Measurements from ENCODE around the gene DPP9.

DPP9 gene

DNA sequence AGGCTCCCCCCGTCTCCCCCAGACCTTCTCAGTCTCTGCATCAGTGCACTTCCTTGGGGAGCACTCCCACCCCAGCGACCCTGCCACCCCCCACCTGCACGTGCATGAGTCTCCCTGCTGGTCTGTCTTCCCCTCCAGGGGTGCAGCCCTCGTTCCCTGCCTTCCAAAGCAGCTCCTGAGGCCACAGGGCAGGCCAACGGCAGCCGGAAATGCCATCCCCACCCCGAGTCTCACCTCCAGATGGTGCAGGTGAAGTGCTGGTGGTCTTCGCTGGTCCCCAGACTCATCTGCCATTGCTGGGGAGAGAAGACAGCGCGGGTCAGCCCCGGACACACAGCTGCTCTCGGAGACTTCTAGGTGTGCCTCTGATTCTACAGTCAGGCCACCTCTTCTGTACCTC lies 59.0 kb downstream of the DPP9 start:
- H3K36me3 ChIP-seq (ENCODE audit: insufficient read depth, low read length): peaks cover 59% of the 10 kb centered on the region
- H3K4me3 ChIP-seq (ENCODE audit: low read length): no peak overlapping the region
- H3K27me3 ChIP-seq (ENCODE audit: insufficient read depth, low read length): no peaks in the 10 kb centered on the region
- peaks cover 6% of the 10 kb centered on the region for H3K4me1 ChIP-seq (ENCODE audit: insufficient read depth, low read length)
- peaks cover 1% of the 10 kb centered on the region for H3K9me3 ChIP-seq (ENCODE audit: low read length)
- H2AFZ ChIP-seq (ENCODE audit: low read depth, low read length): no peak overlapping the region

DNA sequence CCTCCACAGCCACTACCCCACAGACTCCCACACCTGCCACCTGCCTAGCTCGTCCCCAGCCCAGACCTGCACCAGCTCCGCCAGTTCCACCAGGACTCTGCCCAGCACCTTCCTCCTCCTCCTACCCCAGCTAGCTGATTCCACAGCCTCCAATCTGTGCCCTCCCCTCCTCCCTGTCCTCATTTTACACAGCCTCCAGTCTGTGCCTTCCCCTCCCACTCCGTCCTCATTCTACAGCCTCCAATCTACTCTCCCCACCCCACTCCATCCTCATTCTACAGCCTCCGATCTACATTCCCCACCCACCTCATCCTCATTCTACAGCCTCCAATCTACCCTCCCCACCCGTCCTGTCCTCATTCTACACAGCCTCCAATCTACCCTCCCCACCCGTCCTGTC lies 60.8 kb downstream of the DPP9 start:
- Histone ChIP-seq H2AFZ (ENCODE audit: low read depth, low read length) (no peak overlapping the region), H3K27me3 (ENCODE audit: insufficient read depth, low read length) (no peaks in the 10 kb centered on the region), H3K4me3 (ENCODE audit: low read length) (no peak overlapping the region), H3K36me3 (ENCODE audit: insufficient read depth, low read length) (peaks cover 66% of the 10 kb centered on the region), H3K4me1 (ENCODE audit: insufficient read depth, low read length) (no peaks in the 10 kb centered on the region), H3K9me3 (ENCODE audit: low read length) (peaks cover 12% of the 10 kb centered on the region)

DNA sequence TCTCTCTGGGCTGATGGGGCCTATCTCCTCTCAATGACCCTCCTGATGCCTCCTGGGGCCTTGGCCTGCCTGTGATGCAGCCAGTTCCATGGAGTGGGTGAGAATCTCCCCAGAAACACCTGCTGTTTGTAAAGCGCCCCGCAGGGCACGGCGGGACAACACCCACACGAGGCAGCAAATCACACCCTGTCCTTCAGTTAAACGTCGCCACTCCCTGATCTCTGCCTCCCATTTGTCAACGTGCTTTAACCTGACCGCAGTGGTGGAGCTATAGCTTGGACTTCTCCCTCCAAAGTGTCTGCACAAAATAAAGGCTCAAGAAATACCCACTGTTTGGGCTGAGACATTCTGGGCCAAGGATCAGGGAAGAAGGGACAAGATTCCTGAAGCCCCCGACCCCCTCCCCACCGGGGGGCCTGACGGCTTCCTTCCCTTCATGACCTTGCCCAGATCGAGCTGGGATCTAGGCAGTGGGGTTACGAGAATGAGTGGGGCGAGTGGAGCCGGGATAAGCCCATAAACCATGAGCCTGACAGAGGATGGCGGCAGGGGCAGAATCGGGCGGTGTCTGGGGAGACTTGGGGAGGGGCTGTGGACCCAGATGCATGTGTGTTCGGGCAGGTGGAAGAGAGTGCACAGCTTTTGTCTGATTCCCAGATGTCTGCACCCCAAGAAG lies 61.5 kb downstream of the DPP9 start:
- peaks cover 72% of the 10 kb centered on the region for H3K36me3 ChIP-seq (ENCODE audit: insufficient read depth, low read length)
- no peak overlapping the region for H2AFZ ChIP-seq (ENCODE audit: low read depth, low read length)

DNA sequence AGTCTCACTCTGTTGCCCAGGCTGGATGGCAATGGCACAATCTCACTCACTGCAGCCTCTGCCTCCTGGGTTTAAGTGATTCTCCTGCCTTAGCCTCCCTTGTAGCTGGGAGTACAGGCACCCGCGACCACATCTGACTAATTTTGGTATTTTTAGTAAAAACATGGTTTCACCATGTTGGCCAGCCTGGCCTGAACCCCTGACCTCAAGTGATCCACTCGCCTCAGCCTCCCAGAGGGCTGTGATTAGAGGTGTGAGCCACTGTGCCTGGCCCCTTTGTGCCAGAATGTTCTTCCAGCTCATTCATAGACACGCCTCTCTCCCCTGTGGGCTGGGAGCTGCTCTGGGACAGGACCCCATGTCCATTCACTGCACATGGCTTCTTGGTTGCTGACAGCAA lies 62.6 kb downstream of the DPP9 start:
- H3K36me3 ChIP-seq (ENCODE audit: insufficient read depth, low read length): peaks cover 73% of the 10 kb centered on the region
- peaks cover 14% of the 10 kb centered on the region for H3K9me3 ChIP-seq (ENCODE audit: low read length)
- H3K4me3 ChIP-seq (ENCODE audit: low read length): no peak overlapping the region
- H2AFZ ChIP-seq (ENCODE audit: low read depth, low read length): no peak overlapping the region
- H3K27me3 ChIP-seq (ENCODE audit: insufficient read depth, low read length): no peaks in the 10 kb centered on the region
- H3K4me1 ChIP-seq (ENCODE audit: insufficient read depth, low read length): no peaks in the 10 kb centered on the region

More for the DNA sequence above, 61.5 kb downstream of the DPP9 start:
- Histone ChIP-seq H3K9me3 (ENCODE audit: low read length) (peaks cover 14% of the 10 kb centered on the region), H3K4me3 (ENCODE audit: low read length) (no peak overlapping the region), H3K27me3 (ENCODE audit: insufficient read depth, low read length) (no peaks in the 10 kb centered on the region), H3K4me1 (ENCODE audit: insufficient read depth, low read length) (no peaks in the 10 kb centered on the region)

DNA sequence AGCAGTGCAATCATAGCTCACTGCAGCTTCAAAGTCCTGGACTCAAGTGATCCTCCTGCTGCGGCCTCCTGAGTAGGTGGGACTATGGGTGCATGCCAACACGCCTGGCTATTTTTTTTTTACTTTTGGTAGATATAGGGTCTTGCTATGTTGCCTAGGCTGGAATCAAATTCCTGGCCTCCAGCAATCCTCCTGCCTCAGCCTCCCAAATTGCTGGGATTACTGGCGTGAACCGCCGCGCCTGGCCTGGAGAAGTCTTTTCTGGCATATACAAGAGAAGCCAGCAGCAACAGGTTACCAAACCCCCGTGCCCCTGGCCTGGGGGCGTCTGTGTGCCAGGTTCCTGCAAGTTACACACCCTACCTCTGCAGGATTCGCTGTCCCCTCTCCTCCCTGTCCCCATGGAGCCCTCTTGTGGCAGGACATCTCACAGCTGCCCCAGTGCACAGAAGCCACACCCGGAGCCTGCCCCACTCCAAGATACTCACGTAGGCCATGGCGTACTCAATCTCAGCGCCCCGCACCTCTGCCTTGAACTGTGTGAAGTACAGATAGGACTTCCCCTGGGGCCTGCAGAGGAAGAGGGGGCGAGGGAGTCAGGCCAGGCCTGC lies 63.4 kb downstream of the DPP9 start:
- Histone ChIP-seq H3K9me3 (ENCODE audit: low read length) (peaks cover 14% of the 10 kb centered on the region), H3K36me3 (ENCODE audit: insufficient read depth, low read length) (peaks cover 71% of the 10 kb centered on the region), H2AFZ (ENCODE audit: low read depth, low read length) (no peak overlapping the region)

DNA sequence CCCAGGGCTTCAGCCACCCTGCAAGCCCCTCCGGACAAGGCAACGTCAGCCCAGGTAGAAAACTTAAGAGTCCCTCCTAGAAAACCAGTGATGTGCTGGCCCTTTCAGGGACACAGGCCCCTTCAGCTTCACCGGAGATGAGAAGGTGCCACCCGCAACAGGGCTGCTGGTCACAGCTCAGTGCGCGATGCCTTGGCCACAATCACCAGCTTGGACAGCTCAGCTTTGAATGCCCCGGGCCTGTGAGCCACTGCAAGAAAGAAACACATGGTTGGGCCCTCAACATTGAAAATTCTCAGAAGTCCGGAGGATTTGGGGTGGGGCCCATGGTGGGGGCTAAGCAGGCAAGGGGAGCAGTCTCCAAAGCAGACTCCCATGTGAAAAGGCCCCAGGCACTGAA lies 65.8 kb downstream of the DPP9 start:
- Histone ChIP-seq H3K4me3 (ENCODE audit: low read length) (no peak overlapping the region), H3K4me1 (ENCODE audit: insufficient read depth, low read length) (no peaks in the 10 kb centered on the region), H2AFZ (ENCODE audit: low read depth, low read length) (no peak overlapping the region), H3K27me3 (ENCODE audit: insufficient read depth, low read length) (no peaks in the 10 kb centered on the region), H3K9me3 (ENCODE audit: low read length) (peaks cover 14% of the 10 kb centered on the region), H3K36me3 (ENCODE audit: insufficient read depth, low read length) (peaks cover 64% of the 10 kb centered on the region)

More for the DNA sequence above, 63.4 kb downstream of the DPP9 start:
- H3K4me3 ChIP-seq (ENCODE audit: low read length): no peak overlapping the region
- H3K4me1 ChIP-seq (ENCODE audit: insufficient read depth, low read length): no peaks in the 10 kb centered on the region
- H3K27me3 ChIP-seq (ENCODE audit: insufficient read depth, low read length): no peaks in the 10 kb centered on the region

DNA sequence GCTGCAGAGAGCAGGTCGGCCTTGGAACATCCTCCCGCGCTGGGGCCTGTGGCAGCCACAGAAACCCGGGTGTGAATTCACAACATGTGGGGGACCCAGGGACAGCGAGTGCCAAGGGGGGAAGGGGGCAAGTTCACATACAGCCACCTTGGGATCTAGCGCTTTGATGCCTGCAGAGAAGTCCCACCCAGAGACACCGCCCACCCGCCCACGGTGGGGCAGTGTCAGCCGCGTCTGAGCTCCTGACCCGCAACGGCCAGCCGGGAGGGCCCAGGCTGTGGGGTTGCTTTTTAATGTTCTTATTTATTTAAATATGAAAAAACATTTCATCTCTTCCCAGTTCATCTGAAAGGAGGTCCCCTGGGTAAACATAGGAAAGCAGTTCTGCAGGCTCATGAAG lies 66.4 kb downstream of the DPP9 start:
- Histone ChIP-seq H3K9me3 (ENCODE audit: low read length) (peaks cover 14% of the 10 kb centered on the region), H3K4me3 (ENCODE audit: low read length) (no peak overlapping the region), H3K36me3 (ENCODE audit: insufficient read depth, low read length) (peaks cover 59% of the 10 kb centered on the region)

DNA sequence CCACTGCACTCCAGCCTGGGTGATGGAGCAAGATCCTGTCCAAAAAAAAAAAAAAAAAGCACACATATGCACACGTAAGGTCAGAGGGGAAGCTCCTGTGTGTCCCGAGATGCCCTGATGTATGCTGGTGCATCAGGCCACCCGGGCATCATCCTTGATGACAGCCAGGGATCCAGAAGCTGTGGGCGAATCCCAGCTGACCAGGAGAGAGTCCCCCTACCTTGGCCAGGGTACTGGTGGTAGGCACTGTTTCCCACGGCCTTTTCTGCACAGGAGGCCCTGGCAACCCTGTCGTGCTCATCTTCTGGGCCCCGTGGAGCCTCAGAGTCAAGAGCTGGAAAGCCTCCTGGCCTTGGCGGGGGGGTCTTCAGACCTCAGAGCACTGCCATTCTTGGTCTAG lies 67.5 kb downstream of the DPP9 start:
- peaks cover 14% of the 10 kb centered on the region for H3K9me3 ChIP-seq (ENCODE audit: low read length)
- no peaks in the 10 kb centered on the region for H3K27me3 ChIP-seq (ENCODE audit: insufficient read depth, low read length)
- no peak overlapping the region for H3K4me3 ChIP-seq (ENCODE audit: low read length)
- H3K4me1 ChIP-seq (ENCODE audit: insufficient read depth, low read length): no peaks in the 10 kb centered on the region
- no peak overlapping the region for H2AFZ ChIP-seq (ENCODE audit: low read depth, low read length)
- peaks cover 49% of the 10 kb centered on the region for H3K36me3 ChIP-seq (ENCODE audit: insufficient read depth, low read length)

More for the DNA sequence above, 66.4 kb downstream of the DPP9 start:
- Histone ChIP-seq H2AFZ (ENCODE audit: low read depth, low read length) (no peak overlapping the region), H3K4me1 (ENCODE audit: insufficient read depth, low read length) (no peaks in the 10 kb centered on the region), H3K27me3 (ENCODE audit: insufficient read depth, low read length) (no peaks in the 10 kb centered on the region)

DNA sequence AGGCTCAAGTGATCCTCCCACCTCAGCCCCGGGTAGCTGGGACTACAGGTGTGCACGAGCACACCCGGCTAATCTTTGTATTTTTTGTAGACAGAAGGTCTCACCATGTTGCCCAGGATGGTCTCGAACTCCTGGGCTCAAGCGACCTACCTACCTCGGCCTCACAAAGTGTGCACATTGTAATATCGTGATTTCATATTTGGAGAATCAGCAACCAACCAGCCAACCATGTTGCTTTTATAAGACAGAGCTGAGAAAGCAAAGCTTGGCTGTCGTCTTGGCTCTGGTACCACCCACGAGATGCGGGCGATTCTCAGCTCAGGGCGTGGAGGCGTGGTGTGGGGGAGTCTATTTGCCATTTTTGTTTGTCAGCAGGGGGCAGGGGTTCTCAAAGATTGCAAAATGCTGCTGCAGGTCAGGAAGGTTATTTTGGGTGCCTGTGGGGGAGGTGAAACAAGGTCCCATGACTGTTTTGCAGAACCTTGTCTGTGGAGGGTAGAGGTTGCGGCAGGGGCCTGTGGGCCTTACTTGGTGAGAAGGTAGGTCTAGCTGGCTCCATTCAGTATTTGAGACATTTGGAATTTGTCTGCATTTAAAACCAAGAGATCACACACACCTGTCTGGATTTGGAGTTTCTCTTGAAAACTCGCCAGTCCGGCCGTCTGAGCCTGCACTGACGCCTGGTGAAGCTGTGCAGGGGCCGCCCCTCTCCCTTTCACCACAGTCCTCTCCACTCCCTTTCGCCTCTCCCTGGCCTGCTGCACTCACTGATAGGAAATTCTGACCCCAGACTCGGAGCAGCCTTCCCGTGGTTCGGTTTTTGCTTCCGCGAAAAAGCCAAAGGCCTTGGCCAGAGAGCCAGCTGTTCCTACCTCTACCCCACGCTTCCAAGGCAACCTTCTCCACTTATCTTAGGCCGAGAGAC lies 68.9 kb downstream of the DPP9 start:
- H2AFZ ChIP-seq (ENCODE audit: low read depth, low read length): no peak overlapping the region
- H3K9me3 ChIP-seq (ENCODE audit: low read length): peaks cover 13% of the 10 kb centered on the region
- no peak overlapping the region for H3K4me3 ChIP-seq (ENCODE audit: low read length)
- H3K36me3 ChIP-seq (ENCODE audit: insufficient read depth, low read length): peaks cover 38% of the 10 kb centered on the region
- no peaks in the 10 kb centered on the region for H3K4me1 ChIP-seq (ENCODE audit: insufficient read depth, low read length)
- H3K27me3 ChIP-seq (ENCODE audit: insufficient read depth, low read length): no peaks in the 10 kb centered on the region

DNA sequence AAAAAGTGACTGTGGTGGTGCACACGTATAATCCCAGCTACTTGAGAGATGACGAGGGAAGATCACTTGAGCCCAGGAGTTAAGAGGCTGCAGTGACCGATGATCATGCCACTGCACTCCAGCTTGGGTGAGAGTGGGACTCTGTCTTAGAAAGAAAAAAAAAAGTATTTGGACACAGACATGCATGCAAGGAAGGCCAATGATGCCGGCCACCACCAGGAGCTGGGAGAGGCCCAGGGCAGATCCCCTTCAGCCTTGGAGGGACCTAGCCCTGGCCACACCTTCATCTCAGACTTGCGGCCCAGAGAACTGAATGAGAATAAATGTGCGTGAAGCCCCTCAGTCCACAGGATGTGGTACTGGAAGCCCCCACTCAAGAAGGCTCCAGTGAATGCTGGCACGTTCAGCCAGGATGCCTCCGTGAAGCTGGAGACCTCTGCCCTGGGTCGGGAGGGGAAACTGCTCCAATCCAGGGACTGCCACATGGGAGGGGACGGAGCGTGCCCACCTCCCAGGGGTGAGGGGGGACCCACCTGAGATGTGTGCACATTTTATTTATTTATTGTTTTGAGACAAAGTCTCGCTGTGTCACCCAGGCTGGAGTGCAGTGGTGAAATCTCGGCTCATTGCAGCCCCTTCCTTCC lies 69.7 kb downstream of the DPP9 start:
- H3K9me3 ChIP-seq (ENCODE audit: low read length): peaks cover 9% of the 10 kb centered on the region
- H3K4me3 ChIP-seq (ENCODE audit: low read length): no peak overlapping the region
- H3K27me3 ChIP-seq (ENCODE audit: insufficient read depth, low read length): no peaks in the 10 kb centered on the region
- H3K36me3 ChIP-seq (ENCODE audit: insufficient read depth, low read length): peaks cover 33% of the 10 kb centered on the region
- no peak overlapping the region for H2AFZ ChIP-seq (ENCODE audit: low read depth, low read length)
- no peaks in the 10 kb centered on the region for H3K4me1 ChIP-seq (ENCODE audit: insufficient read depth, low read length)

DNA sequence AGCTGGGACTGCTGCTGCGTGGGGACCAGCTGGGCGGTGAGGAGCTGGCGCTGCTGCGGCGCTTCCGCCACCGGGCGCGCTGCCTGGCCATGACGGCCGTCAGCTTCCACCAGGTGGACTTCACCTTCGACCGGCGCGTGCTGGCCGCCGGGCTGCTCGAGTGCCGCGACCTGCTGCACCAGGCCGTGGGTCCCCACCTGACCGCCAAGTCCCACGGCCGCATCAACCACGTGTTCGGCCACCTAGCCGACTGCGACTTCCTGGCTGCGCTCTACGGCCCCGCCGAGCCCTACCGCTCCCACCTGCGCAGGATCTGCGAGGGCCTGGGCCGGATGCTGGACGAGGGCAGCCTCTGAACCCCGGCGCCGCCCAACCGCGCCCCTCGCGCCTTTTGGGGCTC lies 71.6 kb downstream of the DPP9 start:
- Histone ChIP-seq H3K9me3 (ENCODE audit: low read length) (no peaks in the 10 kb centered on the region), H2AFZ (ENCODE audit: low read depth, low read length) (no peak overlapping the region), H3K36me3 (ENCODE audit: insufficient read depth, low read length) (peaks cover 18% of the 10 kb centered on the region), H3K4me1 (ENCODE audit: insufficient read depth, low read length) (no peaks in the 10 kb centered on the region), H3K4me3 (ENCODE audit: low read length) (no peak overlapping the region), H3K27me3 (ENCODE audit: insufficient read depth, low read length) (no peaks in the 10 kb centered on the region)

DNA sequence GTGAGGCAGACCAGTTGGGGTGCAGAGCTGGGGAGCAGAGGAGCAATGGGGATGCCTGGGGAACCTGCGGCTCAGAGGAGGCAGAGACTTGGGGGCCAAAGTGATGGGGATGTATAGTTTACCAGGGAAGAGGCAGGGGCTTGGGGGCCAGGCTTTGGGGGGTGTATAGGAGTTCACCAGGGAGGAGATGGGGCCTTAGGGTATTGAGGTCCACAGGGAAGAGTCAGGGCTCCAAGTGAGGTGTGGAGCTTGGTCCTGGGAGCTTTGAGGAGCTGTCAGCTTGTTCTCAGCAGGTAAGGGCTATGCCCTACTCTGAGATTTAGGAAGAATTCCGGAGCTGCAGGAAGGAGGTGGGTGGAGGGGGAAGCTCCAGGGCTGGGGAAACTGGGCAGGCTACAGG lies 73.5 kb downstream of the DPP9 start:
- no peak overlapping the region for H2AFZ ChIP-seq (ENCODE audit: low read depth, low read length)
- H3K27me3 ChIP-seq (ENCODE audit: insufficient read depth, low read length): no peaks in the 10 kb centered on the region
- H3K9me3 ChIP-seq (ENCODE audit: low read length): no peaks in the 10 kb centered on the region
- peaks cover 6% of the 10 kb centered on the region for H3K36me3 ChIP-seq (ENCODE audit: insufficient read depth, low read length)
- no peaks in the 10 kb centered on the region for H3K4me1 ChIP-seq (ENCODE audit: insufficient read depth, low read length)
- no peak overlapping the region for H3K4me3 ChIP-seq (ENCODE audit: low read length)
